H1 (cell line): Measurements from ENCODE around the gene ADAM19. TPM values are rescaled to one million over a fixed set of nuclear protein-coding genes. Genes with fewer than 3 reads are reported as not detected.

Experiments
- CHD2 ChIP-seq: IDR thresholded peaks from 2 replicates; pipeline ENCODE4 v1.6.1; 2012; ENCODE audit warnings: low read length, improper control_type of control experiment
- EZH2 ChIP-seq: fragments of 200-600 bp; sonication (generic); IDR thresholded peaks from 2 replicates; pipeline ENCODE4 v1.7.1; 2012; ENCODE audit warnings: low read depth, mild to moderate bottlenecking, moderate library complexity, low read length, inconsistent platforms; ENCODE audit not compliant: severe bottlenecking
- HDAC6 ChIP-seq: IDR thresholded peaks from one replicate; pipeline ENCODE4 v1.7.1; 2012; ENCODE audit warnings: low read depth, mild to moderate bottlenecking, inconsistent platforms, low read length, moderate library complexity
- NANOG ChIP-seq: IDR thresholded peaks from 2 replicates; pipeline ENCODE4 v1.6.1; 2011; ENCODE audit warnings: low read length, low read depth, mild to moderate bottlenecking, inconsistent platforms; ENCODE audit not compliant: insufficient read depth, poor library complexity, severe bottlenecking
- POLR2A ChIP-seq, 2 experiments: IDR thresholded peaks; 1 replicate in 1 of 2; 2 replicates in 1 of 2; pipeline ENCODE4 v1.6.1; 2011; ENCODE audit warnings: low read depth in 2 of 2, low read length in 2 of 2, mild to moderate bottlenecking in 2 of 2; ENCODE audit errors: control extremely low read depth in 1 of 2
- SIN3A ChIP-seq, 2 experiments: IDR thresholded peaks in 1 of 2; conservative IDR thresholded peaks in 1 of 2; 2 replicates each; pipeline ENCODE4 v1.6.1; 2011 to 2012; ENCODE audit warnings: low read length in 2 of 2, improper control_type of control experiment in 1 of 2, low read depth in 1 of 2, mild to moderate bottlenecking in 1 of 2
- SRF ChIP-seq: IDR thresholded peaks from 2 replicates; pipeline ENCODE4 v1.6.1; 2011; ENCODE audit warnings: mild to moderate bottlenecking, low read depth, low read length, moderate library complexity
- polyA plus RNA-seq, 7 experiments: library from polyadenylated mRNA; depleted of rRNA in 3 of 7; stranded (reverse) in 5 of 7; unstranded in 2 of 7; fragments of >200 nt in 5 of 7; fragments of 200-250 nt in 2 of 7; gene quantifications; 1 replicate in 5 of 7; 2 replicates in 1 of 7; 4 replicates in 1 of 7; pipeline versions ENCODE4 v1.2.1 to v1.2.3, GENCODE V29; 2011 to 2013; ENCODE audit warnings: missing spikeins in 2 of 7, mixed read lengths in 2 of 7
- total RNA-seq: library from RNA; stranded (reverse); fragmentation: NEBNext Ultra II Directional; extraction: Animal tissue kit (Norgen Biotek cat#: 25700); gene quantifications from 2 replicates; pipeline ENCODE4 v1.2.1, GENCODE V29; 2021

Gene ADAM19
- total and polyA plus RNA-seq, 2 of the 8 experiments (the other 6 are each of a cell fraction or from before 2014, with no cell fraction given): 6.5 to 22.7 TPM

DNA sequence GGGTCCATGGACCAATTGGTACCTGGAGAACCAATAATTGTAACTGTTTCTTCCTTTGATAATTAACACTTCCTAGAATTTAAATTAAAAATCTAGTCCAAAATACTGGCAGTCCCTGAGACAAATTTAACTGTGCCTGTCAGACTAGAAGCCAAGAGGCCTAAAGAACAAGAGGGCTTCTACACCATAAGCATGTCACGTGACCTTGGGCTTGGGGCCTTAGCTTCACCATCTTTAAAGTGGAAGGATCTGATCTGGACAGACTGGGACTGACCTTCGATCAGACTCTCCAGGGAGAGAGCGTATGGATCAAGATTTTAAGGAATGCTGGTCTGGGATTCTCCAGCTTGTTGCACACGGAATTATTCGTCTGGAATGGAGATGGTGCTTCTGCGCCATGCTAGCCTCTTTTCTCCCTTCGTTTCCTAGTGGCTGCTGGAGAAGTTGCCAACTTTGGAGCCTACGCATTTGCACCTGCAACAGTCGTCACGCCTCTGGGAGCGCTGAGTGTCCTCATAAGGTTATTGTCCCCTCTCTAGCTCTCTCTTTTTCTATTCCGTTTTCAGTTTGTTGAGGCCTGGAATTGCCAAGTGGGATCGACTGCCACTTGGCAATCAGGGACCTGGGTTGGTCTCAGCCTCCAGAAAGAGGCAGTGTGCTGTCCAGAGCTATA lies 107.1 kb downstream of the ADAM19 start (continued):
- TF ChIP-seq HDAC6 (no peak), SIN3A (conservative IDR thresholded peaks at IDR 0.05 in 1 of 2, IDR thresholded peaks at IDR 0.05 in 1 of 2; ENCODE audit: low read depth in 1 of 2, low read length in 2 of 2) (no peak), EZH2 (no peak), NANOG (no peak), CHD2 (no peak), POLR2A (IDR thresholded peaks at IDR 0.05; ENCODE audit: control extremely low read depth in 1 of 2, low read depth in 2 of 2, low read length in 2 of 2) (no peak), SRF (no peak)
